Posterior vena cava (tissue), 2 donors: ENCODE results near the gene ZNF595. TPM values are rescaled to one million over a fixed set of nuclear protein-coding genes. Genes with fewer than 3 reads are reported as not detected.

Experiments used
- total RNA-seq, 2 donors: library from RNA; stranded (reverse); fragmentation: NEBNext Ultra II Directional; extraction: Animal tissue kit (Norgen Biotek cat#: 25700); gene quantifications; one replicate each; pipeline ENCODE4 v1.2.1, GENCODE V29; 2021
- donor health status: DM: yes; HTN: yes; CAD: no.
- donor health status: DM: yes; HTN: yes; CAD: no.

The ZNF595 gene
- total RNA-seq, 2 donors from 2014 or later: 12.6 to 19.9 TPM

Other genes with a start within 250 kb of the ZNF595 start
- 1 to 10 TPM; 5.9 to 6.3 TPM for gene ZNF718, start 71.2 kb downstream of the ZNF595 start, total RNA-seq